GM18868 (cell line): ENCODE data around the gene GLS.
A peak's percentile ranks its signal among the peaks of the same experiment; 100 is the strongest.

Experiments
- ATAC-seq: cut with Tn5 transposase; IDR thresholded peaks from one replicate; pipeline ENCODE4 v1.9.1; 2021; ENCODE audit warnings: mild to moderate bottlenecking, moderate library complexity; ENCODE audit not compliant: unreplicated experiment

The GLS gene

GRCh38 chr2:191012346-191012745 lies 131.7 kb downstream of the GLS start:
- ATAC-seq, result no peak

- peak; percentile 1 for ATAC-seq
Observed at GRCh38 chr2:191012845-191013681, 132.4 kb downstream of the GLS start.

GRCh38 chr2:191013682-191013931 lies 133.0 kb downstream of the GLS start:
- ATAC-seq, result no peak

GRCh38 chr2:191013932-191014652 lies 133.5 kb downstream of the GLS start, which contains the start of gene STAT1:
TSS of gene STAT1 (minus strand) at chr2:191014171. CDS start at chr2:191010003, 4,168 bp downstream.
- ATAC-seq, result peak; percentile 85

- ATAC-seq, result no peak
Observed at GRCh38 chr2:191014653-191015020, 134.0 kb downstream of the GLS start.
